HUES48 (cell line): ENCODE data around the gene IFNLR1.
A peak's percentile ranks its signal among the peaks of the same experiment; 100 is the strongest.

Experiments used
- H3K27ac ChIP-seq: one replicate; pipeline ENCODE4 v1.7.0; 2013; ENCODE audit warnings: low read depth, low read length, inconsistent platforms
- H3K27me3 ChIP-seq: 2 replicates; pipeline ENCODE4 v1.6.1; 2013; ENCODE audit warnings: mild to moderate bottlenecking, low read length; ENCODE audit not compliant: control insufficient read depth, insufficient read depth
- H3K36me3 ChIP-seq: 2 replicates; pipeline ENCODE4 v1.6.1; 2013; ENCODE audit warnings: low read length; ENCODE audit not compliant: control insufficient read depth, insufficient read depth
- H3K4me1 ChIP-seq: 2 replicates; pipeline ENCODE4 v1.6.1; 2013; ENCODE audit warnings: mild to moderate bottlenecking, low read length; ENCODE audit not compliant: control insufficient read depth, insufficient read depth
- H3K4me3 ChIP-seq: 2 replicates; pipeline ENCODE4 v1.5.1; 2013; ENCODE audit warnings: mild to moderate bottlenecking, low read depth, low read length
- H3K9ac ChIP-seq: 2 replicates; pipeline ENCODE4 v1.6.1; 2013; ENCODE audit warnings: mild to moderate bottlenecking, low read depth, low read length, moderate library complexity
- H3K9me3 ChIP-seq: 2 replicates; pipeline ENCODE4 v1.6.1; 2013; ENCODE audit warnings: low read length; ENCODE audit not compliant: control insufficient read depth, insufficient read depth

The IFNLR1 gene

GRCh38 chr1:24159366-24159765 lies 27.7 kb downstream of the IFNLR1 start:
- peaks cover 25% of the 10 kb centered on the region for H3K36me3 ChIP-seq
- no peak overlapping the region for H3K27ac ChIP-seq
- no peak overlapping the region for H3K4me3 ChIP-seq

DNA sequence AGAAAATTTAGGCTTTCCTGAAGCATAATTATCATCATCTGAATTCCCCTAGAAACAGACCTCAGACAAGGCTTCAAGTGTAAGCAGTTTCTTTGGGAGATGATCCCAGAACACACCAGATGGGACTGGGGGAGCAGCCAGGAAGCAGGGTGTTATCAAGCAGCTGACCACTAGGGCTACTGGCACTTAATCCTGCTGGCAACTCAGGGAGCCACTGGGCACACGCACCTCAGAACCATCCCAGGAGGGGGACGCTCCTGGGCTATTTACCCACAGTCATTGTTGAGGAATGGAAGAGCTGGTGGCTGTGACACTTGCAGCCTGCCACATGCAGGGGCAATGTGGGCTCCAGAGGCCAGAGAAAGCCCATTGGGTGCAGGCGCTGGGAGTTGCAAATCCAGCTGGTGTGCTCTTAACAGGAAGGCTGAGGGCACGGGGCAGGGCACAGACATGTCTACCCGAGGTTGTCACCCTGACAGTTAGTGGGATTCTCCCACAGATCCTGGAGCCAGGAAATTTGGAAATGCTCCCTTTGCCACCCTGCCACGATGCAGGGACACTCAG lies 29.1 kb downstream of the IFNLR1 start:
- no peaks in the 10 kb centered on the region for H3K9me3 ChIP-seq
- H3K36me3 ChIP-seq, result peaks cover 25% of the 10 kb centered on the region

More at GRCh38 chr1:24159366-24159765, 27.7 kb downstream of the IFNLR1 start:
- Histone ChIP-seq H3K9ac (no peak overlapping the region), H3K27me3 (no peaks in the 10 kb centered on the region), H3K4me1 (0 out of 2 replicates have a peak, but pooled peaks cover under 1% of the 10 kb centered on the region), H3K9me3 (no peaks in the 10 kb centered on the region)

GRCh38 chr1:24156542-24157260 lies 30.4 kb downstream of the IFNLR1 start:
- no peak overlapping the region for H3K27ac ChIP-seq
- H3K9me3 ChIP-seq, result no peaks in the 10 kb centered on the region
- no peak overlapping the region for H3K9ac ChIP-seq
- no peak overlapping the region for H3K4me3 ChIP-seq
- peaks cover 25% of the 10 kb centered on the region for H3K36me3 ChIP-seq
- no peaks in the 10 kb centered on the region for H3K27me3 ChIP-seq
- peaks cover 9% of the 10 kb centered on the region for H3K4me1 ChIP-seq

More for the DNA sequence above, 29.1 kb downstream of the IFNLR1 start:
- H3K27me3 ChIP-seq, result no peaks in the 10 kb centered on the region
- H3K4me1 ChIP-seq, result peaks cover 5% of the 10 kb centered on the region; the same call in 1 of the 2 replicates
- H3K4me3 ChIP-seq, result no peak overlapping the region
- H3K9ac ChIP-seq, result no peak overlapping the region
- no peak overlapping the region for H3K27ac ChIP-seq

DNA sequence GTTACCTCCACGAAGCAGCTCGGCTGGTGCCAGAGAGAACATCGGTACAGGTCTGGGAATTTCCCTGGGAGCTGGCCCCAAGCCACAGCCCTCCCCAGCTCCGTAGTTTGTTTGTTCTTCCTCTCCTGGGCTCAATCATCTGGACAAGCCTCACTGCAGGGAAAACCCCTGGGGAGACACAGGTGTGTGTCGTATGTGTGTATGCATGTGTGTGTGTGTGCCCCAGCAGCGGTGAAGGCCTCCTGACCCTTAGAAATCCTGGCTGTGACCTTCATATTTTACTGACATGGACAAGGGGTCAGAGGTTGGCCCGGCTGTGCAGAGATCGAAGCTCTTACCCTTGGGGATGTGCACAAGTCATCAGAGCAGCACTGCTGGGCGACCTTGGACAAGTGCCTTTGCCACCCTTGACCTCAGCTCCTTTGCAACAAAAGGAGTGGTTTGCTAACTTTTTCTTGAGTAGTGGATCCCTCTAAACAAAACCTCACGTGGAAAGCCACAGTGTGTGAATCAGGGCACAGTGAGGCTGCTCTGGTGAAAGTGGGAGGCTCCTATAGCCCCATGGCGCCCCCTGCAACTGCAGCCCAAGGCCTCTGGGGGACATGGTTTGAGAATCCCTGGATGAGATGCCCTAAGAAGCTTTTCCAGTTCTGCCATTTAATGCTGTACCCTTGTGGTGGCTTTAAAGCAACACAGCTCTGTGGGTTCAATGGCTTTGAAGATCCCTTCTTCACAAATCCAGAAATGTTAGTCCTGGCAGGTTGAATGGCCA lies 31.9 kb downstream of the IFNLR1 start:
- no peak overlapping the region for H3K27ac ChIP-seq
- no peaks in the 10 kb centered on the region for H3K9me3 ChIP-seq
- H3K4me1 ChIP-seq, result peaks cover 18% of the 10 kb centered on the region
- peaks cover 23% of the 10 kb centered on the region for H3K36me3 ChIP-seq
- no peak overlapping the region for H3K4me3 ChIP-seq
- H3K27me3 ChIP-seq, result no peaks in the 10 kb centered on the region
- no peak overlapping the region for H3K9ac ChIP-seq

DNA sequence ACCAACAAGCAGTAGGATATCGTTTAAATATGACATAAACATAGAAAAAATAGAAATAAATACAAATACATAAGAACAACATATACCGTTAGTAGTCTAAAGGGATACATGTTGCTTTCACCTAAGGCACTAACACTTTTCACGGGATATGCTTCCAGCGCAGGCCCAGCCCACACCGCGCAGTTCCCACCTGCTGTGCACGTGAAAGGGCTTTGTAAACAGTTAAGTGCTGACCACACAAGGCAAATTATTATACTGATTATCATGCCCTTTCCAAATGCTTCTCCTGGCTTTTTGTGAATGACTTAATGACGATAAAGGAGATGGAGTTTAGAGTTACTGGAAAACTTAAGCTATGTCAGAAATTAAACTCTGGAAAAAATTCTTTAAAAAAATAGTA lies 32.9 kb downstream of the IFNLR1 start:
- Histone ChIP-seq H3K9ac (no peak overlapping the region), H3K36me3 (peaks cover 21% of the 10 kb centered on the region), H3K4me1 (peaks cover 23% of the 10 kb centered on the region), H3K27me3 (no peaks in the 10 kb centered on the region), H3K4me3 (no peak overlapping the region), H3K27ac (peak overlapping the region; percentile 16), H3K9me3 (no peaks in the 10 kb centered on the region)

- Histone ChIP-seq H3K9ac (no peak overlapping the region), H3K9me3 (no peaks in the 10 kb centered on the region), H3K4me3 (no peak overlapping the region), H3K4me1 (peaks cover 23% of the 10 kb centered on the region), H3K27me3 (no peaks in the 10 kb centered on the region), H3K27ac (peak overlapping the region; percentile 16), H3K36me3 (peaks cover 17% of the 10 kb centered on the region)
Observed at GRCh38 chr1:24152631-24153494, 34.2 kb downstream of the IFNLR1 start.

- peak overlapping the region; percentile 54 for H3K4me3 ChIP-seq
- no peaks in the 10 kb centered on the region for H3K9me3 ChIP-seq
- H3K27me3 ChIP-seq, result no peaks in the 10 kb centered on the region
- H3K9ac ChIP-seq, result peak overlapping the region; percentile 94
- H3K4me1 ChIP-seq, result peaks cover 23% of the 10 kb centered on the region
- H3K27ac ChIP-seq, result peak overlapping the region; percentile 97
- H3K36me3 ChIP-seq, result peaks cover 2% of the 10 kb centered on the region
Observed at GRCh38 chr1:24151175-24151533, 35.9 kb downstream of the IFNLR1 start.

GRCh38 chr1:24150234-24151174 lies 36.6 kb downstream of the IFNLR1 start:
- Histone ChIP-seq H3K36me3 (no peaks in the 10 kb centered on the region), H3K4me1 (peaks cover 23% of the 10 kb centered on the region), H3K27ac (peak overlapping the region; percentile 97)

DNA sequence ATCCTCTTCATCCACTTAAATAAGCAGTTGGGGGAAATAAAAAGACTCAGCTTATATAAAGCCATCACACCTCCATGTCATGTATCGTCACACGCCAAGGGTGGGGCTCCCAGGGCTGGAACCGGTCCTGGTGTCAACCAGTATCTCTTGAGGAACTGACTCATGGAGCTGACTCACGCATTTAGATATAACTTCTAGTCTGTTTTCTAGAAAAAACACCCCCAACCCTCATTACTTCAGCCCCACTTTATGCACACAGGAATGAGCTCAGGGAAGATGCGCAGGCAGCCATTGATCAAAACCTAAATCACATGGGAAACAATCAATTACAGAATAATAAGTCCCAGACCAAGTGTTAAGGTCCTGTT lies 37.2 kb downstream of the IFNLR1 start:
- no peaks in the 10 kb centered on the region for H3K36me3 ChIP-seq
- no peaks in the 10 kb centered on the region for H3K9me3 ChIP-seq
- peak overlapping the region; percentile 22 for H3K27ac ChIP-seq
- H3K4me3 ChIP-seq, result no peak overlapping the region
- H3K4me1 ChIP-seq, result peaks cover 23% of the 10 kb centered on the region
- no peaks in the 10 kb centered on the region for H3K27me3 ChIP-seq
- H3K9ac ChIP-seq, result peak overlapping the region; percentile 48

More at GRCh38 chr1:24150234-24151174, 36.6 kb downstream of the IFNLR1 start:
- no peaks in the 10 kb centered on the region for H3K27me3 ChIP-seq
- peak overlapping the region; percentile 94 for H3K9ac ChIP-seq
- H3K4me3 ChIP-seq, result peak overlapping the region; percentile 54
- H3K9me3 ChIP-seq, result no peaks in the 10 kb centered on the region

DNA sequence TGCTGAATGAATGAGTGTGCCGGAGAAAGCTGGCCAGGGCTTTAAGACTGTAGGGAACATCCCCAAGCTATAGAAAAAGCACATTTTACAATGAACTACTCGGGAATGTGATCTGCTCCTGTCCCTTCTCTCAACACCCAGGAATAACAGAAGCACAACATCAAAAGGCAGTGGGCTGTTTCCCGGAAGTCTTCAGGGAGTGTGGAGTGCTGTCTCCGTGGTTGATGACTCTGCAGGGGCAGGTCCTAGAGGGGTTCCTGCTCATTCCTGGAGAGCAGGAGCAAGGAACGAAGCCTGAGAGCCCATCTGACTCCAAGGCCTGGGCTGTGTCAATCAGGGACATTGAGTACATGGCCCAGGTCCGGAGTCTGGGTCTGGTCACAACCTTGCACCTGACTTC lies 39.3 kb downstream of the IFNLR1 start:
- Histone ChIP-seq H3K27me3 (no peaks in the 10 kb centered on the region), H3K4me3 (no peak overlapping the region), H3K9ac (no peak overlapping the region), H3K9me3 (no peaks in the 10 kb centered on the region), H3K27ac (no peak overlapping the region), H3K36me3 (no peaks in the 10 kb centered on the region), H3K4me1 (peaks cover 17% of the 10 kb centered on the region)
